ENCODE results near the gene POU2F3.

GRCh38 chr11:120241277-120241676 is 1.3 kb downstream of the POU2F3 start:
- TF ChIP-seq CTCF (IDR thresholded peaks at IDR 0.05): no peak
- no peak for TF ChIP-seq POLR2A (IDR thresholded peaks at IDR 0.05)

Data from testis (tissue), 2 donors.